Spleen (tissue), 11 donors: ENCODE results near the gene PRKCSH. TPM values are rescaled to one million over a fixed set of nuclear protein-coding genes. Genes with fewer than 3 reads are reported as not detected.

Experiments used
- DNase-seq: peaks from one replicate; pipeline ENCODE4 v3.0.0-alpha.2; 2020
- H3K27ac ChIP-seq, 8 donors: fragments of 200-600 bp; sonication (generic) in 7 of 8; 1 replicate in 4 of 8; 2 replicates in 4 of 8; pipeline versions ENCODE4 v1.5.0 to v1.8.0; 2016 to 2021; ENCODE audit warnings: inconsistent platforms in 4 of 8, mild to moderate bottlenecking in 4 of 8, moderate library complexity in 1 of 8
- H3K27me3 ChIP-seq, 7 donors: fragments of 200-600 bp; sonication (generic) in 6 of 7; replicated peaks in 1 of 7; 1 replicate in 4 of 7; 2 replicates in 3 of 7; pipeline versions ENCODE4 v1.5.0 to v1.8.0; 2016 to 2021; ENCODE audit warnings: inconsistent platforms in 3 of 7, mild to moderate bottlenecking in 1 of 7
- H3K36me3 ChIP-seq, 6 donors: fragments of 200-600 bp; sonication (generic) in 5 of 6; 1 replicate in 4 of 6; 2 replicates in 2 of 6; pipeline versions ENCODE4 v1.5.0 to v1.8.0; 2016 to 2021; ENCODE audit warnings: inconsistent platforms in 2 of 6
- H3K4me1 ChIP-seq, 6 donors: fragments of 200-600 bp; sonication (generic) in 5 of 6; 1 replicate in 3 of 6; 2 replicates in 3 of 6; pipeline versions ENCODE4 v1.5.0 to v1.8.0; 2016 to 2021; ENCODE audit warnings: inconsistent platforms in 3 of 6
- H3K4me3 ChIP-seq, 8 donors: fragments of 200-600 bp; sonication (generic) in 7 of 8; 1 replicate in 4 of 8; 2 replicates in 4 of 8; pipeline versions ENCODE4 v1.5.0 to v1.8.0; 2016 to 2021; ENCODE audit warnings: inconsistent platforms in 4 of 8, mild to moderate bottlenecking in 4 of 8, moderate library complexity in 2 of 8
- H3K9me3 ChIP-seq, 8 donors: fragments of 200-600 bp; sonication (generic) in 7 of 8; 1 replicate in 4 of 8; 2 replicates in 4 of 8; pipeline versions ENCODE4 v1.5.0 to v1.8.0; 2016 to 2021; ENCODE audit warnings: inconsistent platforms in 4 of 8
- CTCF ChIP-seq, 11 experiments: fragments of 200-600 bp in 7 of 11; fragments of 450-650 bp in 4 of 11; sonication (generic) in 4 of 11; IDR thresholded peaks in 8 of 11; conservative IDR thresholded peaks in 3 of 11; 1 replicate in 7 of 11; 2 replicates in 4 of 11; pipeline versions ENCODE4 v1.4.0 to v1.8.0; 2016 to 2021; ENCODE audit warnings: antibody characterized with exemption in 11 of 11, inconsistent platforms in 4 of 11, mild to moderate bottlenecking in 1 of 11
- POLR2A ChIP-seq, 3 donors: fragments of 450-650 bp; IDR thresholded peaks; one replicate each; pipeline ENCODE4 v1.5.1; 2017; ENCODE audit warnings: antibody characterized with exemption in 3 of 3, mild to moderate bottlenecking in 1 of 3
- POLR2AphosphoS5 ChIP-seq, 3 donors: sonication (generic); formaldehyde crosslinking; IDR thresholded peaks; one replicate each; pipeline ENCODE4 v1.5.1; 2017; ENCODE audit warnings: antibody characterized with exemption in 3 of 3
- WGBS, 5 donors: extraction: QIAGEN DNeasy Blood & Tissue Kit in 3 of 5; methylation state at CpG; one replicate each; pipeline versions ENCODE4 v1.1.5 to v1.1.7; 2013 to 2018; 5-methylcytosine and 5-hydroxymethylcytosine counted together
- intact Hi-C: fragments of 100-400 bp; cut with DNase I; formaldehyde crosslinking; loops from one replicate; pipeline ENCODE4 v1.15.0; 2023; ENCODE audit warnings: low total_unique reads
- polyA plus RNA-seq, 3 donors: library from polyadenylated mRNA; stranded (reverse); fragments of 200-250 nt; gene quantifications; one replicate each; pipeline ENCODE4 v1.2.1, GENCODE V29; 2013
- total RNA-seq, 7 donors: library from RNA; depleted of rRNA in 3 of 7; stranded (reverse); fragments of >200 nt in 3 of 7; fragmentation: NEBNext Ultra II Directional in 4 of 7; extraction: Animal tissue kit (Norgen Biotek cat#: 25700) in 4 of 7; gene quantifications; one replicate each; pipeline versions ENCODE4 v1.1.0 to v1.2.1, GENCODE V29; 2016 to 2021
- donor health status: healthy with polysubstance abuse.
- donor health status: DM: no; HTN: no; CAD: no; lungs with moderate emphysema.
- donor health status: DM: no; HTN: no; CAD: no.
- donor health status: Bipolar disorder and iron deficiency.
- donor health status: healthy.
- donor health status: DM: no; HTN: no; CAD: no.
- donor health status: DM: yes; HTN: yes; CAD: no.

Gene PRKCSH
- total and polyA plus RNA-seq, 10 donors, result 80.3 to 258 (median 145) TPM

- Histone ChIP-seq H3K4me3 (peak overlapping the region in 4 of 8 donors; percentile 2 to 45 (median 14)), H3K36me3 (peaks cover 0 to 18% (median 5%) of the 10 kb centered on the region in 6 donors), H3K4me1 (peaks cover 14 to 51% (median 44%) of the 10 kb centered on the region in 6 donors), H3K9me3 (no peaks in the 10 kb centered on the region), H3K27me3 (peaks cover 11 to 65% (median 45%) of the 10 kb centered on the region in 7 donors), H3K27ac (no peak overlapping the region)
- no peak for DNase-seq
- intact Hi-C loops, result no loop called here
- WGBS, 5 donors, result 17 to 47% (median 24%) methylated on average over 31 to 62 of the region's 62 CpGs
- TF ChIP-seq POLR2AphosphoS5 (IDR thresholded peaks at IDR 0.05), result no peak
- no peak for TF ChIP-seq CTCF (IDR thresholded peaks at IDR 0.05 in 8 of 11, conservative IDR thresholded peaks at IDR 0.05 in 3 of 11)
- TF ChIP-seq POLR2A (IDR thresholded peaks at IDR 0.05), result no peak
These were observed 43.9 kb downstream of the PRKCSH start for GRCh38 chr19:11479090-11479897.

- H3K4me3 ChIP-seq, result peak overlapping the region in 4 of 8 donors; percentile 2 to 45 (median 14)
- TF ChIP-seq POLR2AphosphoS5 (IDR thresholded peaks at IDR 0.05) (no peak), CTCF (IDR thresholded peaks at IDR 0.05 in 8 of 11, conservative IDR thresholded peaks at IDR 0.05 in 3 of 11) (no peak), POLR2A (IDR thresholded peaks at IDR 0.05) (no peak)
- 8 to 31% (median 13%) methylated on average over 14 to 86 of the region's 86 CpGs for whole genome bisulfite sequencing, 5 donors
- no peaks in the 10 kb centered on the region for H3K9me3 ChIP-seq
- peaks cover 11 to 65% (median 45%) of the 10 kb centered on the region in 7 donors for H3K27me3 ChIP-seq
- no peak for DNase-seq
- no peak overlapping the region for H3K27ac ChIP-seq
- peaks cover 0 to 23% (median 5%) of the 10 kb centered on the region in 6 donors for H3K36me3 ChIP-seq
- intact Hi-C loops, result no loop called here
- H3K4me1 ChIP-seq, result peaks cover 14 to 51% (median 44%) of the 10 kb centered on the region in 6 donors
These were observed 44.7 kb downstream of the PRKCSH start for GRCh38 chr19:11479898-11480714.

- peaks cover 11 to 65% (median 45%) of the 10 kb centered on the region in 7 donors for H3K27me3 ChIP-seq
- intact Hi-C loops, result no loop called here
These were observed 45.5 kb downstream of the PRKCSH start, which contains the start of gene ELAVL3 for GRCh38 chr19:11480715-11481533. Gene ELAVL3, minus strand, starts transcription at chr19:11481046. Its CDS starts 438 bp downstream, at chr19:11480608.

More at GRCh38 chr19:11480715-11481533, 45.5 kb downstream of the PRKCSH start, which contains the start of gene ELAVL3:
- TF ChIP-seq POLR2AphosphoS5 (IDR thresholded peaks at IDR 0.05) (peak in 1 of 3 donors; percentile 14), POLR2A (IDR thresholded peaks at IDR 0.05) (no peak), CTCF (IDR thresholded peaks at IDR 0.05 in 8 of 11, conservative IDR thresholded peaks at IDR 0.05 in 3 of 11) (no peak)
- H3K4me3 ChIP-seq, result peak within 1 kb of the TSS in 6 of 8 donors; percentile 8 to 68 (median 40)
- no peaks in the 10 kb centered on the region for H3K9me3 ChIP-seq
- WGBS, 5 donors, result 15 to 33% (median 26%) methylated on average over 12 to 76 of the region's 77 CpGs
- no peak for DNase-seq
- H3K27ac ChIP-seq, result no peak within 1 kb of the TSS
- H3K36me3 ChIP-seq, result peaks cover 0 to 31% (median 5%) of the 10 kb centered on the region in 6 donors
- peaks cover 14 to 51% (median 44%) of the 10 kb centered on the region in 6 donors for H3K4me1 ChIP-seq
